HG03354 (cell line): ENCODE measurements around the gene TNFRSF14.
A peak's percentile ranks its signal among the peaks of the same experiment; 100 is the strongest.
"Not testable (repeated sequence)": the region's sequence is repeated elsewhere in the genome, so short reads cannot be mapped to it uniquely, and the experiment has no call there.

Experiments used
- ATAC-seq: cut with Tn5 transposase; IDR thresholded peaks from one replicate; pipeline ENCODE4 v1.9.1; 2021; ENCODE audit warnings: mild to moderate bottlenecking; ENCODE audit not compliant: unreplicated experiment, poor library complexity, severe bottlenecking

TNFRSF14 gene

GRCh38 chr1:2550309-2550861 is 5.8 kb upstream of the TNFRSF14 start:
- ATAC-seq: not testable (repeated sequence)

DNA sequence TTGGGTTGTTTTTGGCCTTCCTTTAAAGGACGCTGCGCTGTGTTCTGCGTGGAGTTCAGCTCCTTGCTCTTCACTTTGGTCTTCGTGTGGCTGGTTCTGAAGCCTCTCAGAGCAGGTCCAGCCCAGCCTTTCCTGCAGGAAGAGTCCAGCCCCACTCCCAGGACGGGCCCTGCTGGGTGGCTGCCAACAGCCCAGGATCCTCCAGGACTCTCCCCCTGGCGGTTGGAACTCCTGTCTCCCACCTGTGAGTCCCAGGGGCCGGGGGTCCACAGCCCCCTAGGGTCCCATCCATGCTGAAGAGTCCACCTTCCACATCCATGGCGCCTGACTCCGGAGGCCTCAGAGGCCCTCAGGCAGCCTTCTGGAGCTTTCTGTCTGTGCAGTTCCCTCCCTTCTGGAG is 4.6 kb upstream of the TNFRSF14 start:
- ATAC-seq: not testable (repeated sequence)

GRCh38 chr1:2552189-2552588 is 4.0 kb upstream of the TNFRSF14 start:
- ATAC-seq: no peak

GRCh38 chr1:2553076-2553475 is 3.1 kb upstream of the TNFRSF14 start:
- not testable (repeated sequence) for ATAC-seq

DNA sequence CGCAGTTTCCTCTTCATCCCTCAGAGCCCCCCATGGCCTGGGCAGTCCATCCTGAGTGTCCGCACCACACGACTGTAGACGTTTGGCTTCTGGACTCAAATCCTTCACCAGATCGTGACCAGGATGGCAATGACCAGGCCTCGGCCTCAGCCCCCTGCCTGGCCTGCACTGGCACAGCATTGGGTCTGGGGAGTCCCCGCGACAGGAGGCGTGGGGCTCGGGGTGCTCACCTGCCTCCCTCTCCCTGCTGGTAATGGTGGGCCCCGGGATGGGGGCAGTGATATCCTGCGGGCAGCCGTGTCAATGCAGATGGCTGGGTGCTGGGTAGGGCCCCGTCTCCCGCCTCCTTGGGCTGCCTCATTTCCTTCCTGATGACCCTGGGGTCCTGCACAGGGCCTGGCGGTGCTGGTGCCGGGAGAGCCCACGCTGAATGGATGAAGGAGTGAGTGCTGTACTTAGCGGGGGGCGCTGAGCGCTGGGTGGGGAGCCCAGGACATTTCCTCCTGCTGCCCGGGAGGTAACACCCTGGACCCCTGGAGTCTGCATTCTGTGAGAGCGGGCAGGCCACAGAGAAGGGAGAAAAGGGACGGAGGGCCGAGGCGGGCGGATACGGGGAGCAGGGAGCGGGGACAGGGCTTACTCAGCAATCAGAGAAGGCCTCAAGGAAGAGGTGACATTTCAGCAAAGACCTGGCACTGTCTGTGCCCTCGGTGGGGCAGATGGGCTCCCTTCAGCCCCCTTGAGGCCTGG is 2.1 kb upstream of the TNFRSF14 start:
- no peak for ATAC-seq

DNA sequence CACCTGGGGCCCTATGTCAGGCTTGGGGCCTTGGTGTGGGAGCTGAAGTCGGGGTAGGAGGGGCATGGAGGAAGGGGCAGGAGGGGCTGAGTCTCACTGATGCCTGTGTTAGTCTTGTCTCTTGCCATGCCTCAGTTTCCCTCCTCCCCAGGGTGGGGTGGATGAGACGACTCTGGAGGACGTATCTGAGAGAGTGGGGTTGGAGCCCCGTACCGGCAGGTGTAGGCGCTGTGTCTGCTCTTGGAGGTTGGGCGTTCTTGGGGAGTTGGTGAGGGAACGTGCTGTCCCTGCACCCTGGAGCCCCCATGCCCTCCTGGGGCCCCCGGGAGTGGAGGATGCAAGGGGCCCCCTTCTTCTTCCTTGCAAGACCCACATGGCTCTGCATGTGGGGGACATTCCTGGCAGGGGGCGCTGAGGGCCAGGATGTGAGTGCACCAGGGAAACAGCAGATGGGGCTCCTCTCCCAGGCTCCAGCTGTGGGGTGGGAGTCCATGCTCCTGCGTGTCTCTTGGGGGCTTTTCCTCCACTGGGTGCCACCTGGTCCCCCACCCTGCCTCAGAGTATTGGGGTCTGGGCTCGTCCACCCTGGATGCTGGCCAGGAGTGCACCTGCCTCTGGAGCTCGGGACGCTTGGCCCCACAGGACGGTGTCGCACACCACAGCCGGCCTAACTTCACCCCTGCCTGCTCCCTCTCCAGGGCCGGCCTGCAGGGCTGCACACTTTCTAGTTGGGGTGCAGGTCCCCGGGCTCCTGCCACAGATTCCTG is 1.4 kb upstream of the TNFRSF14 start:
- no peak for ATAC-seq

- ATAC-seq: peak; percentile 35
Measured at GRCh38 chr1:2555634-2556276, 416 bp upstream of the TNFRSF14 start.

GRCh38 chr1:2556678-2557481 is 709 bp downstream of the TNFRSF14 start:
- peak; percentile 29 for ATAC-seq

- no peak for ATAC-seq
Measured at GRCh38 chr1:2557482-2558400, 1.6 kb downstream of the TNFRSF14 start.

DNA sequence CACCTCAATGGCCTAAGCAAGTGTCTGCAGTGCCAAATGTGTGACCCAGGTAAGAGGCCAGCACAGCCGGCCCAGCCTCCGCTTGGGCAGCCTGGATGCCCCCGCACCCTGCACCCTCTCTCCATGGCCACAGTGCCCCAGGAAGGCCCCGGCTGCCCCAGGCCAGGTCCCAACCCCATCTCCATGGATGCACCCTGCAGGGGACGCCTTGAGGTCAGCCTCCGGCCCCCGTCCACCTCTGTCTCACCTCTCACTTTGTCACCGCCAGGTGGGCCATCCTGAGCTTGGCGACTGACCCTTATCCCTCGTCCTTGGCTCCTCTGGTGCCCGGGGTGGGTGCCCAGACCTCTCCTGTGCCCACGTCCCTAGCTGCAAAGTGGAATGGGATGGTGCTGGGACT is 2.2 kb downstream of the TNFRSF14 start:
- no peak for ATAC-seq

GRCh38 chr1:2558861-2559260 is 2.7 kb downstream of the TNFRSF14 start:
- ATAC-seq: no peak

GRCh38 chr1:2559509-2560298 is 3.5 kb downstream of the TNFRSF14 start:
- ATAC-seq: no peak

GRCh38 chr1:2560299-2561073 is 4.3 kb downstream of the TNFRSF14 start:
- ATAC-seq: no peak

- no peak for ATAC-seq
Measured at GRCh38 chr1:2561446-2561845, 5.3 kb downstream of the TNFRSF14 start.

DNA sequence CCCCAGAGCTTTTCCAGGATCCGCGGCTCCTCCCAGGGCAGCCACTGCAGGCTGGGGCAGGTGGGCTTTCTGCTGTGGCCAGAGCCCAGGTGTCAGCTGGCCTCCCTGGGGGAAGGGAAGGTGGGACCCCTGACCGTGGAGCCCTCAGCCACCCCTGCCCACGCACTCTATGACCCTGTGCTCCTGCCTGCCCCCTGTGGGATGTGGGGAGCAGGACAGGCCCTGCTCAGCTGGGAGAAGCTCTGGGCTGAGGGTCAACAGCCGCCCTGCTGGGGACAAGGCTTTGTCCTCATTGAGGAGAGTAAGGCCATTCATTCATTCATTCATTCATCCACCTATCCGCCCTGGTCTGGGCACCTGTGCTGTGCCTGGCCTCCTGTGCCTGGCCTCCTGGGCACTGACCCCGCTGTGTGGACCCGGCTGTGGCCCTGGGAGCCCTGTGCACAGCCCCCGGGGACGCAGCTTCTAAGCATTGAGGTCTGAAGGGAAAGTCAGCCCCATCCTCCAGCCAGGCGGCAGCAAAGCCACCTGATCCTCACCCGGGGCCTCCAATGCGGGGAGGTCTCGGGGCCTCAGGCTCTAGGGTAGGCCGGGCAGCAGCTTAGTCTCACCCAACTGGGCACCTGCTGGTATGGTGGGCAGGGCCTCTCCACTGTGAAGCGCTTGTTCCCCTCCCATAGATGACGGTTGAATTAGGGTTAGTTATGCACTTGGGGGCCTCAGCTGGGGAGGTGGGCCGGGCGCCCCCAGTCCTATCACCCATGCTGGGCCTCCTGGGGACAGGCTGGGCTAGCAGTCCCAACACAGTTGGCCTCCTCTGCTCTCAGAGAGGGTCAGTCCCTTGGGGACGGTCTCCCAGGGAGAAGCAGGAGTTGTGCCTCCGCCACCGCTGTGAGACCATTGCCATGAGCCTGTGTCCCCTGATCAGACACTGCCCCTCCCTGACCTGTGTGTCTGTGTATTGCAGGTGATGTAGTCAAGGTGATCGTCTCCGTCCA is 6.0 kb downstream of the TNFRSF14 start:
- no peak for ATAC-seq

DNA sequence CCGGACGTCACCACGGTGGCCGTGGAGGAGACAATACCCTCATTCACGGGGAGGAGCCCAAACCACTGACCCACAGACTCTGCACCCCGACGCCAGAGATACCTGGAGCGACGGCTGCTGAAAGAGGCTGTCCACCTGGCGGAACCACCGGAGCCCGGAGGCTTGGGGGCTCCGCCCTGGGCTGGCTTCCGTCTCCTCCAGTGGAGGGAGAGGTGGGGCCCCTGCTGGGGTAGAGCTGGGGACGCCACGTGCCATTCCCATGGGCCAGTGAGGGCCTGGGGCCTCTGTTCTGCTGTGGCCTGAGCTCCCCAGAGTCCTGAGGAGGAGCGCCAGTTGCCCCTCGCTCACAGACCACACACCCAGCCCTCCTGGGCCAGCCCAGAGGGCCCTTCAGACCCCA is 7.0 kb downstream of the TNFRSF14 start:
- ATAC-seq: no peak
